Bone marrow (tissue), 2 donors: Measurements from ENCODE around the gene SCN4A.
A peak's percentile ranks its signal among the peaks of the same experiment; 100 is the strongest.

ENCODE experiments used
- DNase-seq, 2 donors: peaks; one replicate each; lab custom pipeline; 2025; lab: John Stamatoyannopoulos, UW

The SCN4A gene

GRCh38 chr17:63955232-63955631, 17.5 kb downstream of the SCN4A start:
- no peak for DNase-seq

- peak in 1 of 2 donors; percentile 4 for DNase-seq
Observed at GRCh38 chr17:63954402-63955063, 18.2 kb downstream of the SCN4A start.

GRCh38 chr17:63950940-63951907, 21.5 kb downstream of the SCN4A start:
- no peak for DNase-seq

GRCh38 chr17:63949576-63950250, 23.0 kb downstream of the SCN4A start:
- DNase-seq = no peak

- DNase-seq = no peak
Observed at GRCh38 chr17:63948521-63948920, 24.2 kb downstream of the SCN4A start.

GRCh38 chr17:63947711-63948330, 24.9 kb downstream of the SCN4A start:
- DNase-seq = no peak

GRCh38 chr17:63946440-63947363, 26.0 kb downstream of the SCN4A start:
- DNase-seq = peak; percentile 30 to 32

GRCh38 chr17:63945784-63946439, 26.8 kb downstream of the SCN4A start:
- DNase-seq = no peak

GRCh38 chr17:63944736-63945499, 27.8 kb downstream of the SCN4A start:
- DNase-seq = no peak

GRCh38 chr17:63943745-63944144, 29.0 kb downstream of the SCN4A start:
- no peak for DNase-seq

- no peak for DNase-seq
Observed at GRCh38 chr17:63942309-63942985, 30.3 kb downstream of the SCN4A start.

- DNase-seq = no peak
Observed at GRCh38 chr17:63941751-63942150, 31.0 kb downstream of the SCN4A start.

GRCh38 chr17:63941162-63941561, 31.6 kb downstream of the SCN4A start:
- no peak for DNase-seq

GRCh38 chr17:63940584-63940983, 32.1 kb downstream of the SCN4A start:
- no peak for DNase-seq

- no peak for DNase-seq
Observed at GRCh38 chr17:63939884-63940283, 32.8 kb downstream of the SCN4A start.

- no peak for DNase-seq
Observed at GRCh38 chr17:63939401-63939800, 33.3 kb downstream of the SCN4A start.

- no peak for DNase-seq
Observed at GRCh38 chr17:63937920-63938319, 34.8 kb downstream of the SCN4A start.

- no peak for DNase-seq
Observed at GRCh38 chr17:63937319-63937718, 35.4 kb downstream of the SCN4A start.
